GM18526 (cell line): ENCODE data around the gene WNT7A.

Experiments used
- POLR2A ChIP-seq: IDR thresholded peaks from 3 replicates; pipeline ENCODE4 v1.6.1; 2011; ENCODE audit not compliant: insufficient read length; ENCODE audit errors: extremely low read depth

Gene WNT7A

GRCh38 chr3:13879946-13880810, at the start of gene WNT7A:
WNT7A (minus strand) TSS chr3:13880071; CDS start chr3:13879816, 255 bp downstream.
- TF ChIP-seq POLR2A: no peak

GRCh38 chr3:13927295-13927694, 47.4 kb upstream of the WNT7A start:
- no peak for TF ChIP-seq POLR2A

- no peak for TF ChIP-seq POLR2A
These were observed 36.5 kb upstream of the WNT7A start for GRCh38 chr3:13916375-13916774.

GRCh38 chr3:13902648-13903238, 22.9 kb upstream of the WNT7A start:
- no peak for TF ChIP-seq POLR2A

- no peak for TF ChIP-seq POLR2A
These were observed 22.2 kb upstream of the WNT7A start for GRCh38 chr3:13901935-13902584.

- no peak for TF ChIP-seq POLR2A
These were observed 18.5 kb upstream of the WNT7A start for GRCh38 chr3:13898346-13898745.

- no peak for TF ChIP-seq POLR2A
These were observed 16.7 kb upstream of the WNT7A start for GRCh38 chr3:13896473-13897154.

GRCh38 chr3:13895155-13896105, 15.6 kb upstream of the WNT7A start:
- no peak for TF ChIP-seq POLR2A

- TF ChIP-seq POLR2A: no peak
These were observed 14.9 kb upstream of the WNT7A start for GRCh38 chr3:13894807-13895154.

GRCh38 chr3:13894096-13894806, 14.4 kb upstream of the WNT7A start:
- no peak for TF ChIP-seq POLR2A

- no peak for TF ChIP-seq POLR2A
These were observed 12.4 kb upstream of the WNT7A start for GRCh38 chr3:13892304-13892703.

- TF ChIP-seq POLR2A: no peak
These were observed 11.7 kb upstream of the WNT7A start for GRCh38 chr3:13891492-13892073.

- TF ChIP-seq POLR2A: no peak
These were observed 11.1 kb upstream of the WNT7A start for GRCh38 chr3:13891017-13891392.
